ENCODE data around the gene C5orf15. TPM values are rescaled to one million over a fixed set of nuclear protein-coding genes. Genes with fewer than 3 reads are reported as not detected.

C5orf15 gene
- total and polyA plus RNA-seq, 9 of the 15 experiments (the other 6 are each of a cell fraction or from before 2014, with no cell fraction given): 23.3 to 50.7 (median 35.5) TPM

DNA sequence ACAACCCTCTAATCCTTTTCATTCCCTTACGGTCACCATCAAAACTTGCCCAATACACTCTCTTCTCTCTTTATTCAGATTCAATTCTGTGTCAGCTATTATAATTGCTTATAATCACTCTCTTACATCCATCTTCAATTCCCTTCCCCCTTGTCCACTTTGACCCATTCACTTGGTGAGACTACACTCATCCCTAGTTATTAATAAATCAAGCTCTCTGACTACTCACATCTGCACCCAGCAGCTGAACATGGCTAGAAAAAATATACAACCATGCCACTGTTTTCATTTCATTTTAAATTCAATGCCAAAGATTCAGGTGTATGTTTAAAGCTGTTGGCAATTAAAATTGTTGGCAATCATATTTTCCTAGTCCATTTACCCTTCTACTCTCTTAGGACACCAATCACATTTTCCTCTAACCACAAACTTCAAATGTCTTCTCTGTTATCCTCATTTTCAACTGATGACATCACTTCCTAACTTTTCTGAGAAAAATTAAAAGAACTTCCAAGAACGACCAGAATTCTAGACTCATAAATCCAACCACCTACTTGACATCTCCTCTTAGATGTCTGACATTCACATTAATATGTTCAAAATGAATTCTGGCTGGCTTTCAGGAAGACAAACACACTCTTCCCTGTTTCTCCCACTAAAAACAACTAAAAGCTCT is 5.5 kb downstream of the C5orf15 start (continued):
- TF ChIP-seq, protein P1, sequence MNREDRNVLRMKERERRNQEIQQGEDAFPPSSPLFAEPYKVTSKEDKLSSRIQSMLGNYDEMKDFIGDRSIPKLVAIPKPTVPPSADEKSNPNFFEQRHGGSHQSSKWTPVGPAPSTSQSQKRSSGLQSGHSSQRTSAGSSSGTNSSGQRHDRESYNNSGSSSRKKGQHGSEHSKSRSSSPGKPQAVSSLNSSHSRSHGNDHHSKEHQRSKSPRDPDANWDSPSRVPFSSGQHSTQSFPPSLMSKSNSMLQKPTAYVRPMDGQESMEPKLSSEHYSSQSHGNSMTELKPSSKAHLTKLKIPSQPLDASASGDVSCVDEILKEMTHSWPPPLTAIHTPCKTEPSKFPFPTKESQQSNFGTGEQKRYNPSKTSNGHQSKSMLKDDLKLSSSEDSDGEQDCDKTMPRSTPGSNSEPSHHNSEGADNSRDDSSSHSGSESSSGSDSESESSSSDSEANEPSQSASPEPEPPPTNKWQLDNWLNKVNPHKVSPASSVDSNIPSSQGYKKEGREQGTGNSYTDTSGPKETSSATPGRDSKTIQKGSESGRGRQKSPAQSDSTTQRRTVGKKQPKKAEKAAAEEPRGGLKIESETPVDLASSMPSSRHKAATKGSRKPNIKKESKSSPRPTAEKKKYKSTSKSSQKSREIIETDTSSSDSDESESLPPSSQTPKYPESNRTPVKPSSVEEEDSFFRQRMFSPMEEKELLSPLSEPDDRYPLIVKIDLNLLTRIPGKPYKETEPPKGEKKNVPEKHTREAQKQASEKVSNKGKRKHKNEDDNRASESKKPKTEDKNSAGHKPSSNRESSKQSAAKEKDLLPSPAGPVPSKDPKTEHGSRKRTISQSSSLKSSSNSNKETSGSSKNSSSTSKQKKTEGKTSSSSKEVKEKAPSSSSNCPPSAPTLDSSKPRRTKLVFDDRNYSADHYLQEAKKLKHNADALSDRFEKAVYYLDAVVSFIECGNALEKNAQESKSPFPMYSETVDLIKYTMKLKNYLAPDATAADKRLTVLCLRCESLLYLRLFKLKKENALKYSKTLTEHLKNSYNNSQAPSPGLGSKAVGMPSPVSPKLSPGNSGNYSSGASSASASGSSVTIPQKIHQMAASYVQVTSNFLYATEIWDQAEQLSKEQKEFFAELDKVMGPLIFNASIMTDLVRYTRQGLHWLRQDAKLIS (CRISPR knock-in tag; IDR thresholded peaks at IDR 0.05): no peak
- TF ChIP-seq ARID2 (IDR thresholded peaks at IDR 0.05) (no peak), FOSL1 (tag; conservative IDR thresholded peaks at IDR 0.05) (peak; percentile 49; the same call in 1 of the 2 replicates), SAFB2 (IDR thresholded peaks at IDR 0.05; ENCODE audit: borderline replicate concordance, low read depth, low read length, severe bottlenecking) (no peak), NCOA6 (IDR thresholded peaks at IDR 0.05) (no peak), TOE1 (IDR thresholded peaks at IDR 0.05; ENCODE audit: borderline replicate concordance) (no peak), TOE1 (CRISPR knock-in tag; IDR thresholded peaks at IDR 0.05; ENCODE audit: borderline replicate concordance, low read depth) (no peak), ZEB2 (IDR thresholded peaks at IDR 0.05) (peak; percentile 16; the same call in 1 of the 2 replicates), IRF2 (CRISPR knock-in tag; IDR thresholded peaks at IDR 0.05) (no peak), ESRRB (CRISPR knock-in tag; IDR thresholded peaks at IDR 0.05; ENCODE audit: borderline replicate concordance) (no peak), CC2D1A (IDR thresholded peaks at IDR 0.05) (peak; percentile 81; the same call in 1 of the 2 replicates)
- TF ChIP-seq, protein P2, sequence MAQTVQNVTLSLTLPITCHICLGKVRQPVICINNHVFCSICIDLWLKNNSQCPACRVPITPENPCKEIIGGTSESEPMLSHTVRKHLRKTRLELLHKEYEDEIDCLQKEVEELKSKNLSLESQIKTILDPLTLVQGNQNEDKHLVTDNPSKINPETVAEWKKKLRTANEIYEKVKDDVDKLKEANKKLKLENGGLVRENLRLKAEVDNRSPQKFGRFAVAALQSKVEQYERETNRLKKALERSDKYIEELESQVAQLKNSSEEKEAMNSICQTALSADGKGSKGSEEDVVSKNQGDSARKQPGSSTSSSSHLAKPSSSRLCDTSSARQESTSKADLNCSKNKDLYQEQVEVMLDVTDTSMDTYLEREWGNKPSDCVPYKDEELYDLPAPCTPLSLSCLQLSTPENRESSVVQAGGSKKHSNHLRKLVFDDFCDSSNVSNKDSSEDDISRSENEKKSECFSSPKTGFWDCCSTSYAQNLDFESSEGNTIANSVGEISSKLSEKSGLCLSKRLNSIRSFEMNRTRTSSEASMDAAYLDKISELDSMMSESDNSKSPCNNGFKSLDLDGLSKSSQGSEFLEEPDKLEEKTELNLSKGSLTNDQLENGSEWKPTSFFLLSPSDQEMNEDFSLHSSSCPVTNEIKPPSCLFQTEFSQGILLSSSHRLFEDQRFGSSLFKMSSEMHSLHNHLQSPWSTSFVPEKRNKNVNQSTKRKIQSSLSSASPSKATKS (CRISPR knock-in tag; IDR thresholded peaks at IDR 0.05): no peak
- TF ChIP-seq, protein P3, sequence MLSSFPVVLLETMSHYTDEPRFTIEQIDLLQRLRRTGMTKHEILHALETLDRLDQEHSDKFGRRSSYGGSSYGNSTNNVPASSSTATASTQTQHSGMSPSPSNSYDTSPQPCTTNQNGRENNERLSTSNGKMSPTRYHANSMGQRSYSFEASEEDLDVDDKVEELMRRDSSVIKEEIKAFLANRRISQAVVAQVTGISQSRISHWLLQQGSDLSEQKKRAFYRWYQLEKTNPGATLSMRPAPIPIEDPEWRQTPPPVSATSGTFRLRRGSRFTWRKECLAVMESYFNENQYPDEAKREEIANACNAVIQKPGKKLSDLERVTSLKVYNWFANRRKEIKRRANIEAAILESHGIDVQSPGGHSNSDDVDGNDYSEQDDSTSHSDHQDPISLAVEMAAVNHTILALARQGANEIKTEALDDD (IDR thresholded peaks at IDR 0.05): 0 out of 2 replicates have a peak, but pooled peaks have one; percentile 20
- TF ChIP-seq, protein P4, sequence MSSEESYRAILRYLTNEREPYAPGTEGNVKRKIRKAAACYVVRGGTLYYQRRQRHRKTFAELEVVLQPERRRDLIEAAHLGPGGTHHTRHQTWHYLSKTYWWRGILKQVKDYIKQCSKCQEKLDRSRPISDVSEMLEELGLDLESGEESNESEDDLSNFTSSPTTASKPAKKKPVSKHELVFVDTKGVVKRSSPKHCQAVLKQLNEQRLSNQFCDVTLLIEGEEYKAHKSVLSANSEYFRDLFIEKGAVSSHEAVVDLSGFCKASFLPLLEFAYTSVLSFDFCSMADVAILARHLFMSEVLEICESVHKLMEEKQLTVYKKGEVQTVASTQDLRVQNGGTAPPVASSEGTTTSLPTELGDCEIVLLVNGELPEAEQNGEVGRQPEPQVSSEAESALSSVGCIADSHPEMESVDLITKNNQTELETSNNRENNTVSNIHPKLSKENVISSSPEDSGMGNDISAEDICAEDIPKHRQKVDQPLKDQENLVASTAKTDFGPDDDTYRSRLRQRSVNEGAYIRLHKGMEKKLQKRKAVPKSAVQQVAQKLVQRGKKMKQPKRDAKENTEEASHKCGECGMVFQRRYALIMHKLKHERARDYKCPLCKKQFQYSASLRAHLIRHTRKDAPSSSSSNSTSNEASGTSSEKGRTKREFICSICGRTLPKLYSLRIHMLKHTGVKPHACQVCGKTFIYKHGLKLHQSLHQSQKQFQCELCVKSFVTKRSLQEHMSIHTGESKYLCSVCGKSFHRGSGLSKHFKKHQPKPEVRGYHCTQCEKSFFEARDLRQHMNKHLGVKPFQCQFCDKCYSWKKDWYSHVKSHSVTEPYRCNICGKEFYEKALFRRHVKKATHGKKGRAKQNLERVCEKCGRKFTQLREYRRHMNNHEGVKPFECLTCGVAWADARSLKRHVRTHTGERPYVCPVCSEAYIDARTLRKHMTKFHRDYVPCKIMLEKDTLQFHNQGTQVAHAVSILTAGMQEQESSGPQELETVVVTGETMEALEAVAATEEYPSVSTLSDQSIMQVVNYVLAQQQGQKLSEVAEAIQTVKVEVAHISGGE (CRISPR knock-in tag; IDR thresholded peaks at IDR 0.05): no peak
- TF ChIP-seq, protein P5, sequence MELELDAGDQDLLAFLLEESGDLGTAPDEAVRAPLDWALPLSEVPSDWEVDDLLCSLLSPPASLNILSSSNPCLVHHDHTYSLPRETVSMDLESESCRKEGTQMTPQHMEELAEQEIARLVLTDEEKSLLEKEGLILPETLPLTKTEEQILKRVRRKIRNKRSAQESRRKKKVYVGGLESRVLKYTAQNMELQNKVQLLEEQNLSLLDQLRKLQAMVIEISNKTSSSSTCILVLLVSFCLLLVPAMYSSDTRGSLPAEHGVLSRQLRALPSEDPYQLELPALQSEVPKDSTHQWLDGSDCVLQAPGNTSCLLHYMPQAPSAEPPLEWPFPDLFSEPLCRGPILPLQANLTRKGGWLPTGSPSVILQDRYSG (tag; conservative IDR thresholded peaks at IDR 0.05; ENCODE audit: low read depth): no peak

All from K562 (cell line).